ENCODE measurements around the gene COQ10A. TPM values are rescaled to one million over a fixed set of nuclear protein-coding genes. Genes with fewer than 3 reads are reported as not detected.
A peak's percentile ranks its signal among the peaks of the same experiment; 100 is the strongest.
"Not testable (repeated sequence)": the region's sequence is repeated elsewhere in the genome, so short reads cannot be mapped to it uniquely, and the experiment has no call there.

Gene COQ10A
- polyA plus RNA-seq, 1 donor: 16.4 TPM

DNA sequence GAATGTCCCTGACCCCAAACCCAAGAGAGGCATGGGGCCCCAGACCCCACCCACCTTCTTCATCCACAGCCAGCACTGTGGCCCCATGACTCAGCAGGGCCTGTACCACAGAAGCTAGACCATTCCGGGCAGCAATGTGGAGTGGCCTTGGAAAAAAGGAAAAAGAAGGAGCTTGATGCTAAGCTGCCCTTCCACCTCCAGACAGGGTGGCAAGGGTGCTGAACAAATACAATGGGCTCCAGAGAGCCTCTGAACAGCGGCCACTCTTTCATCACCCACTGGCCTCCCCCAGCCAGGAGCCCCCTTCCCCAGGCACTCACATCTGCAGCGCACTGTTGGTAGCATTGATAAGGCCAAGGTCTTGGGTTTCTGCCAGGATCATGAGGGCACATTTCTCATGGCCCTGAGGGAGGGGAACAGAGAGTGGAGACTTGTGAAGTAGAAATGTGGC is 23.0 kb upstream of the COQ10A start:
- no peak for DNase-seq

- DNase-seq: no peak
Measured at GRCh38 chr12:56244494-56244893, 22.2 kb upstream of the COQ10A start.

- DNase-seq: no peak
Measured at GRCh38 chr12:56247923-56248322, 18.8 kb upstream of the COQ10A start.

GRCh38 chr12:56248711-56249110 is 18.0 kb upstream of the COQ10A start:
- no peak for DNase-seq

DNA sequence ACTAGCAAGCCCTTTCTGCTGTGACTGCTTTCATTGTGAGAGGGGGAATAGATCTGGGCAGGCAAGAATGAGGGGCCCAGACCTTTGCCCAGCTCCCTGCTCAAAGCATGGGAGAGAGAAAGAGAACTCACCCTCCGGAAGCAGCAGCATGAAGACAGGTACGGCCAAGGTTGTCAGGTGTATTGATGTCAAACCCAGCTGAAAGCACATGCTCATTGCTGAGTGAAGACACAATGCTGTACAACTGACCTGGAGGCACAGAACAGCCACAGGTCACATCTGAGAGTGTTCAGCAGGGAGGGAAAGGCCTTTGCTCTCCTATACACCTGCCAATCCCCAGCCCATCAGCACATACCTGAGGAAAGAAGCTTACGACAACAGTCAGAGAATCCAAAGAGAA is 14.1 kb upstream of the COQ10A start:
- DNase-seq: no peak

DNA sequence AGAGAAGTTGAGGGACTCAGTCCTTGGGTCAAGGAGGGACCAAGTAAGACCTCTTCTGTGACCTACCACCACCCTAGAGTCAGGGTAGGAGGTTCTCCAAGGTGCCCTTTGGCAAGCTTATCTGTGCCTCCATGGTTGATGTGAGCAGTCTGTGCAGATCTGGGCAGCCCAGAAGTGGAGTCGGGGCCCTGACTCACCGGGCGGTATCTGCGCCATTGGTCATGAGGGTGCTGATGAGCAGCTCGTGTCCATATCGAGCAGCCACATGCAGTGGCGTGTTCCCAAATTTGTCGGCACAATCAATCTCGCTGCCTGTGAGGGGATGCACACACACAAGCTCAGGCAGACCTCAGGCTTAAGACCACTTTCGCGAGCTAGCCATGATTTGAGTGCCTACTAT is 13.7 kb upstream of the COQ10A start:
- no peak for DNase-seq

DNA sequence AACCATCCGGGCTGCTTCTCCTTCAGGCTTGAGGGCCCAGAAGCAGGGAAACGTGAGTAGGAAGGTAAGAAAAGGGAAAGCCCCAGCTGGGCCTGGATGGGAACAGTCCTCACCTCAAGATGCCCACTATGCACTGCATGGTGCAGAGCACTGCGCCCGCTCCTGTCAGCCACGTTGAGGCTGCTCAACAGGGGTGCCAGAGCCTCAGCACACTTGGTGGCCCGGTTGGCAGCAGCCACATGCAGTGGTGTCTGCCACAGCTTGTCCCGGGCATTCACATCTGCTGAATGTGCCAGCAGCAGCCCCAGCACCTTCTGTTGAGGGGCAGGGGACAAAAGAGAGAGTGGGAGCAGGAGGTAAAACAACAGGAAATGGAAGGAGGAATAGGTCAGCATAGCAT is 11.1 kb upstream of the COQ10A start:
- no peak for DNase-seq

- no peak for DNase-seq
Measured at GRCh38 chr12:56256326-56256960, 10.3 kb upstream of the COQ10A start.

GRCh38 chr12:56257071-56257470 is 9.7 kb upstream of the COQ10A start:
- no peak for DNase-seq

GRCh38 chr12:56257491-56258067 is 9.2 kb upstream of the COQ10A start:
- peak; percentile 33 for DNase-seq

- peak; percentile 91 for DNase-seq
Measured at GRCh38 chr12:56258068-56258819, 8.5 kb upstream of the COQ10A start, which contains the start of gene ANKRD52. ANKRD52 (minus strand) TSS chr12:56258384; CDS start chr12:56258269, 115 bp downstream.

GRCh38 chr12:56258820-56259183 is 7.9 kb upstream of the COQ10A start:
- no peak for DNase-seq

DNA sequence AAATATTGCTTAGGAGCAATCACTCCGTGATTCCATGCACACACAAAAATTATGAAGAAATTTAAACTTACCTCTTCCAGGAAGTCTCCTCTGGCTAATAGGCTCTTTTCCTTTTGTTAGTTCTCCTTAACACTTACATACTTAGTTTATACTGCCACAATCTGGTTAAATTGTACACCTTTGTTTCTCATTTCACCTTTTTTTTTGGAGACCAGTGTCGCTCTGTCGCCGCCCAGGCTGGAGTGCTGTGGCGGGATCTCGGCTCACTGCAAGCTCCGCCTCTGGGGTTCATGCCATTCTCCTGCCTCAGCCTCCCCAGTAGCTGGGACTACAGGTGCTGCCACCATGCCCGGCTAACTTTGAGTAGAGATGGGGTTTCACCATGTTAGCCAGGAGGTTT is 6.4 kb upstream of the COQ10A start:
- DNase-seq: no peak

- DNase-seq: no peak
Measured at GRCh38 chr12:56260921-56261320, 5.8 kb upstream of the COQ10A start.

DNA sequence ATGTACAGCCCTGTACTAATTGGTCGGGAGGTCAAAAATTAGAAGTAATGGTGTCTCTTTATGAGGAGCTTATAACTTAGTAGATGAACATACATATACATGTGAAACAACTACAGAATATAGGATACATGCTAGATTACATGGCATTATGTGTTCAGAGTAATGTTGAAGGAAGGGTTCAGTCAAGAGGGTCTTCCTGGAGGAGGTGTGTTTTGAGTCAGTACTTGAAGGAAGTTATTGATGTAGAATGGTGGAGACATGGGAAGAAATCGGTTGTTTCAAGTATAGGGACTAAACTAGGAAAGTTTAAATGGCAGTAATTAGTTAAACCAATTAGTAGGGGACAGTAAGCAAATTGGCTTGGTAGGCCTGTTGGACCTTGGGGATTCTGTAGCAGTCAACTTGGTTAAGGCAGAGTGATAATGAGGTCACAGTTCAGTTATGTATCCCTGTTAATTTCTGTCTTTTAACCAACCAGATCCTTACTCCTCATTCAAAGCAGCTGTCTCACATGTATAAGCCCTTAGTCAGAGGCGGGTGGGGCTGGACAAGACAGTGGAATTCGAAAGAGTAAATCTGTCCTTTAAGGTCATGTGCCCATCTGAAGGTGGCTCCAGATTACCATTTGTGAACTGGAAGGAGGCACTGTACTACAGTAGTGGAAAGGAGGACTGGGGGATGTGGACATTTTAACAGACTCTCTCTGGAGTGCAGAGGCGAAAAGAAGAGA is 5.1 kb upstream of the COQ10A start:
- DNase-seq: no peak

DNA sequence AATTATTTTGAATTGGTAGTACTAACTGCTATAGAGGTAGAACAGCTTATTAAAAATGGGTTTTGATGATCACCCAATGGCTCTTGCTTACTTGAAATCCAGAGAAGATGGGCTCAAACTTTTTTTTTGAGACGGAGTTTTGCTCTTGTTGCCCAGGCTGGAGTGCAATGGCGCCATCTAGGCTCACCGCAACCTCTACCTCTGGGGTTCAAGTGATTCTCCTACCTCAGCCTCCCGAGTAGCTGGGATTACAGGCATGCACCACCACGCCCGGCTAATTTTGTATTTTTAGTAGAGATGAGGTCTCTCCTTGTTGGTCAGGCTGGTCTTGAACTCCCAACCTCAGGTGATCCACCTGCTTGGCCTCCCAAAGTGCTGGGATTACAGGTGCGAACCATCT is 3.8 kb upstream of the COQ10A start:
- DNase-seq: not testable (repeated sequence)

GRCh38 chr12:56266068-56266692 is 562 bp upstream of the COQ10A start:
- not testable (repeated sequence) for DNase-seq

DNA sequence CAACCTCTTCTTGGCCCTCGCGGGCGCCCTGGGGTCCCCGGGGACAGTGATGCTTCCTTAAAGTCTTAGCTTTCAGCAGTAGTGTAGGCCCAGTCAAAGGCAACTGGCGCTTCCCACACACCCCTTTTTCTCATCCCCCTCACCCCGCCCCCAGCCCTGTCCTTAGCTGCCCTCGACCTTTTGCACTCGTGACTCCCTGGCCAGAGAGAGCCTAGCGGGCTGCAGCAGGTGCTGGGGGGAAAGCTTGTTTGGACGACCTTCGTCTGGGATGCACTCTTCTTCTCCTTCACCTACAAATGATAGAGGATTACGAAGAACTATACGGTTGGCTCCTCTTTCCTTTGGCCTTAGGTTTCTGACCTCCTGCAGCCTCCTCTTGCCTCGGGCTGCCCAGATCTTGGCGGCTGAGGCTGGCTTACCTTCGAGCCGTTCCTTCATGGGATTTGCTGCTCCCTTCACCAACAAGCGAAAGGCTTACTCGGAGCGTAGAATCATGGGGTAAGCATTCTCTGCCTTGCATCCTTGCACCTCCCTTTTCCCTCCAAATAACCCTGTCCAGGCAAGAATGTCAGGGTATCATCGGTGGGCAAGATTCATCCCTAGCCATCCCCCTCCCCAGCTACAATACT is 815 bp downstream of the COQ10A start:
- DNase-seq: no peak

DNA sequence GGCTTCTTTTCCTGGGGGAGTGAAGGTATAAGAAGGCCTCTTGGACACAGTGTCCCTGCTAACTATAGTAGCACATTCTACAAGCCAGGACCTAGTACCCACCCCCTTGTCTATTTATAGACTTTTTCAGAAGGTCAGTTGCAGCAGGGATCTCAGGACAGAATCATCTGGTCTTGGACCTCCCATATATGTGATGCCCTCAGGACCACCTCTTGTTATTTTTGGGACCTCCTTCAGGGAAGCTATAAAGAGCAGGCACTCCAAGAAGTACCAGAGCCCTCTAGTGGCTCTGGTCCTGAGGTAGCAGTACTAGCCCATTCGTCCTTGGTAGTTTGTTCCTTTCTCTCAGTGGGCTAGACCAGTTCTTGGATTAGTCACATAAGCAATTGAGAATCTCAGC is 4.3 kb downstream of the COQ10A start:
- no peak for DNase-seq

GRCh38 chr12:56272468-56272867 is 5.7 kb downstream of the COQ10A start:
- not testable (repeated sequence) for DNase-seq

- DNase-seq: no peak
Measured at GRCh38 chr12:56274299-56274698, 7.6 kb downstream of the COQ10A start.

- DNase-seq: no peak
Measured at GRCh38 chr12:56278905-56279304, 12.2 kb downstream of the COQ10A start.

Data from hindlimb muscle (tissue), 1 donor.